OCI-LY7 (cell line): ENCODE results near the gene RNASEH2A. TPM values are rescaled to one million over a fixed set of nuclear protein-coding genes. Genes with fewer than 3 reads are reported as not detected.
"Not testable (repeated sequence)": the region's sequence is repeated elsewhere in the genome, so short reads cannot be mapped to it uniquely, and the experiment has no call there.

Source experiments
- BruUV-seq: library from RNA; stranded (reverse); fragments of 400-500 nt; replicated peaks from 2 replicates; lab custom pipeline; 2021; lab: Mats Ljungman, UMichigan
- CTCF ChIA-PET: fragments of 300-600 bp; sonication (Branson Sonifier 250); formaldehyde crosslinking; loops from one replicate; lab custom pipeline; 2022; ENCODE audit warnings: antibody characterized with exemption; ENCODE audit not compliant: unreplicated experiment; lab: Charles Lee
- POLR2A ChIA-PET: fragments of 300-600 bp; sonication (Branson Sonifier 250); formaldehyde crosslinking; loops from one replicate; lab custom pipeline; 2022; ENCODE audit warnings: antibody characterized with exemption; lab: Charles Lee
- DNase-seq: peaks from one replicate; pipeline ENCODE4 v3.0.0-alpha.2; 2015; ENCODE audit warnings: low spot score
- H2AFZ ChIP-seq: fragments of 200-600 bp; sonication (generic), shearing (Covaris generic); 2 replicates; pipeline ENCODE4 v1.6.1; 2014; ENCODE audit warnings: mild to moderate bottlenecking, antibody characterized with exemption, low read length, moderate library complexity
- H3K27ac ChIP-seq: fragments of 200-600 bp; sonication (generic); 2 replicates; pipeline ENCODE4 v1.5.1; 2014; ENCODE audit warnings: mixed run types, low read depth, mild to moderate bottlenecking, moderate library complexity, low read length, inconsistent platforms; ENCODE audit not compliant: poor library complexity, severe bottlenecking
- H3K36me3 ChIP-seq: fragments of 200-600 bp; sonication (generic); 2 replicates; pipeline ENCODE4 v1.6.1; 2014; ENCODE audit warnings: mild to moderate bottlenecking, antibody characterized with exemption, low read length, moderate library complexity, mixed read lengths; ENCODE audit not compliant: insufficient read depth
- H3K4me1 ChIP-seq: fragments of 200-600 bp; sonication (generic); 2 replicates; pipeline ENCODE4 v1.5.1; 2014; ENCODE audit warnings: mild to moderate bottlenecking, low read length; ENCODE audit not compliant: insufficient read depth, poor library complexity, severe bottlenecking
- H3K4me2 ChIP-seq: fragments of 200-600 bp; sonication (generic); 2 replicates; pipeline ENCODE4 v1.6.1; 2014; ENCODE audit warnings: mild to moderate bottlenecking, low read length
- H3K4me3 ChIP-seq: fragments of 200-600 bp; sonication (generic); 2 replicates; pipeline ENCODE4 v1.5.1; 2014; ENCODE audit warnings: mild to moderate bottlenecking, low read depth, low read length; ENCODE audit not compliant: poor library complexity, severe bottlenecking
- H3K79me2 ChIP-seq: fragments of 200-600 bp; sonication (generic); 2 replicates; pipeline ENCODE4 v1.6.1; 2016; ENCODE audit warnings: low read depth, mild to moderate bottlenecking, low read length, moderate library complexity, mixed read lengths; ENCODE audit not compliant: insufficient read depth
- H3K9me2 ChIP-seq: fragments of 200-600 bp; sonication (generic); 2 replicates; pipeline ENCODE4 v1.6.1; 2016; ENCODE audit warnings: mild to moderate bottlenecking, low read length, mixed read lengths; ENCODE audit not compliant: insufficient read depth
- H3K9me3 ChIP-seq: fragments of 200-600 bp; sonication (generic); 2 replicates; pipeline ENCODE4 v1.6.1; 2014; ENCODE audit warnings: mild to moderate bottlenecking, mixed run types, low read length, mixed read lengths
- H4K20me1 ChIP-seq: fragments of 200-600 bp; sonication (generic); 2 replicates; pipeline ENCODE4 v1.6.1; 2014; ENCODE audit warnings: mild to moderate bottlenecking, antibody characterized with exemption, low read length, moderate library complexity, mixed read lengths; ENCODE audit not compliant: insufficient read depth
- EZH2phosphoT487 ChIP-seq: fragments of 200-600 bp; sonication (generic); IDR thresholded peaks from 2 replicates; pipeline ENCODE4 v1.6.1; 2018; ENCODE audit warnings: low read depth, borderline replicate concordance, mild to moderate bottlenecking, mixed run types, antibody characterized with exemption, low read length, moderate library complexity, mixed read lengths
- intact Hi-C: fragments of 100-400 bp; cut with micrococcal nuclease; formaldehyde crosslinking; loops from one replicate; pipeline ENCODE4 v1.10.0; 2022; ENCODE audit not compliant: unreplicated experiment
- total RNA-seq, 2 experiments: library from RNA; depleted of rRNA in 1 of 2; stranded (reverse); fragments of >200 nt in 1 of 2; shearing (Covaris generic) in 1 of 2; gene quantifications; 2 replicates each; pipeline ENCODE4 v1.2.3, GENCODE V29; 2014 to 2022
- TF ChIP-seq, protein P1 (sequence below): fragments of 200-600 bp; sonication (generic); conservative IDR thresholded peaks from 2 replicates; pipeline ENCODE4 v1.5.1; 2014; ENCODE audit warnings: mild to moderate bottlenecking, antibody characterized with exemption, low read length, moderate library complexity, mixed read lengths

The RNASEH2A gene
- total RNA-seq, 2 experiments from 2014 or later = 86.0 to 115 TPM

DNA sequence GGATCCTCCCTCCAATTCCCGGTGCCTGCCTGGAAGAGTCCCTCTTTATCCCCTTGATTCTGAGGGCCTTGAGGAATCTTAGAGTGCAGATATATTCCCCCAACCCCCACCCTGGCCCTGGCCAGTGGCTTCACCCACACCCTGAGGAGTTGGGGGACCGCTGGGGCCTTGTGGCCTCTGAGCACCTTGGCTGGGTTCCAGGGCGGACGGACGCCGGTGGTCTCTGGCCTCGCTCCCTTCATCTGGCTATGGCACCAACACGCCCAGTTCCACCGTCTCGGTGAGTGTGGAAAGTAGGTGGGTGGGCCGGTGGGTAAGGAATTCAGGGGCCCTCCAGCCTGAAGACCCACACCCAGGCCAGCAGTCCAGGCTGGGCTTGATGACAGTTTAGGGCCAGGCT lies 36.9 kb downstream of the RNASEH2A start:
- intact Hi-C loops = no loop called here
- TF ChIP-seq EZH2phosphoT487 = no peak
- TF ChIP-seq, protein P1, sequence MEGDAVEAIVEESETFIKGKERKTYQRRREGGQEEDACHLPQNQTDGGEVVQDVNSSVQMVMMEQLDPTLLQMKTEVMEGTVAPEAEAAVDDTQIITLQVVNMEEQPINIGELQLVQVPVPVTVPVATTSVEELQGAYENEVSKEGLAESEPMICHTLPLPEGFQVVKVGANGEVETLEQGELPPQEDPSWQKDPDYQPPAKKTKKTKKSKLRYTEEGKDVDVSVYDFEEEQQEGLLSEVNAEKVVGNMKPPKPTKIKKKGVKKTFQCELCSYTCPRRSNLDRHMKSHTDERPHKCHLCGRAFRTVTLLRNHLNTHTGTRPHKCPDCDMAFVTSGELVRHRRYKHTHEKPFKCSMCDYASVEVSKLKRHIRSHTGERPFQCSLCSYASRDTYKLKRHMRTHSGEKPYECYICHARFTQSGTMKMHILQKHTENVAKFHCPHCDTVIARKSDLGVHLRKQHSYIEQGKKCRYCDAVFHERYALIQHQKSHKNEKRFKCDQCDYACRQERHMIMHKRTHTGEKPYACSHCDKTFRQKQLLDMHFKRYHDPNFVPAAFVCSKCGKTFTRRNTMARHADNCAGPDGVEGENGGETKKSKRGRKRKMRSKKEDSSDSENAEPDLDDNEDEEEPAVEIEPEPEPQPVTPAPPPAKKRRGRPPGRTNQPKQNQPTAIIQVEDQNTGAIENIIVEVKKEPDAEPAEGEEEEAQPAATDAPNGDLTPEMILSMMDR = no peak
- no peak for DNase-seq
- Histone ChIP-seq H3K9me3 (no peaks in the 10 kb centered on the region), H4K20me1 (no peaks in the 10 kb centered on the region), H3K4me3 (no peak overlapping the region), H2AFZ (no peak overlapping the region), H3K4me1 (peaks cover 32% of the 10 kb centered on the region), H3K27ac (no peak overlapping the region), H3K9me2 (no peaks in the 10 kb centered on the region), H3K79me2 (no peaks in the 10 kb centered on the region), H3K4me2 (no peak overlapping the region), H3K36me3 (peaks cover 12% of the 10 kb centered on the region)
- no TSS peak for BruUV-seq
- POLR2A ChIA-PET = no interaction called here
- CTCF ChIA-PET = no interaction called here

DNA sequence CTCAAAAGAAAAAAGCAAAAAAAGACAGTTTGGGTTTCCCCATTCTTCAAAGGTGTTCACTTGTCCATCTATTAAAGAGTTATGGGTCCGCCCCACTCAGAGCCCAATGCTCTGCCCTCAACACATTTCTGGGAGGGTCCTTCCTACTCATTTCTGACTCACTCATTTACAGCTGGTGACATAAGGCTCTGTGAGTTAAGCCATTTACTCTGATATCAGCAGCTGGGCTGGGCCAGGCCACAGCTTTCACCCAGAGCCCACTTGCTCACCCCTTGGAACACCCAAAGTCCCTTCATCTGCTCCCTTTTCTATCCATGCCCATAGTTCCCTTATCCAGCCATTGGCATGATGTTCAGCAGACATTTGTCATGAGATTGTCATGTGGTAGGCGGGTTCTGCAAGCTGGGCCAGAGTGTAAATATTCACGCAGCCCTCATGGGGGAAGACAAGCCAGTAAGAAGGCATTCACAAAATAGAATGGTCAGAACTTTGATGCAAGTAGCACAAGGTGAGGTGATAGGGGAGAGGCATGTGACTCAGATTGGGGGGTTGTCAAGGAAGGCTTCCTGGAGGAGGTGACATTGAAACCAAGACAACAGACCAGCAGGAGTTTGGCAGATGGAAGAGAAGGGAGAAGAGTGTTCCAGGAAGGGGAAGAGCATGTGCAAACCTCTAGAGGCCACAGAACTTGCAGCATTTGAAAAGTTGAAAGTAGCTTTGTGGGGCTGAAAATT lies 37.8 kb downstream of the RNASEH2A start:
- CTCF ChIA-PET = no interaction called here
- H3K36me3 ChIP-seq = peaks cover 12% of the 10 kb centered on the region
- intact Hi-C loops = no loop called here
- H4K20me1 ChIP-seq = no peaks in the 10 kb centered on the region
- H3K4me3 ChIP-seq = no peak overlapping the region
- no peak for DNase-seq
- TF ChIP-seq, protein P1 = no peak
- no peak for TF ChIP-seq EZH2phosphoT487
- no peaks in the 10 kb centered on the region for H3K9me2 ChIP-seq
- H3K4me1 ChIP-seq = peaks cover 26% of the 10 kb centered on the region
- H3K4me2 ChIP-seq = no peak overlapping the region
- POLR2A ChIA-PET = no interaction called here
- H3K9me3 ChIP-seq = no peaks in the 10 kb centered on the region
- no peak overlapping the region for H2AFZ ChIP-seq
- no peak overlapping the region for H3K27ac ChIP-seq
- no TSS peak for BruUV-seq
- no peaks in the 10 kb centered on the region for H3K79me2 ChIP-seq

DNA sequence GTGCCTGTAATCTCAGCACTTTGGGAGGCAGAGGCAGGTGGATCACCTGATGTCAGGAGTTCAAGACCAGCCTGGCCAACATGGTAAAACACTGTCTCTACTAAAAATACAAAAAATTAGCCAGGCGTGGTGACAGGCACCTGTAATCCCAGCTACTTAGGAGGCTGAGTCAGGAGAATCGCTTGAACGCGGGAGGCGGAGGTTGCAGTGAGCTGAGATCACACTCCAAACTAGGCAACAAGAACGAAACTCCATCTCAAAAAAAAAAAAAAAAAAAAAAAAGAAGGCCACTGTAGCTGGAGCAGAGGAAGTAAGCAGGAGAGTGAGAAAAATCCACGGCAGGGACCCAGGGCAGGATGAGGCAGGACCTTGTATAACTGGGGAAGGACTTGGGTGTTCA lies 40.2 kb downstream of the RNASEH2A start:
- ChIA-PET POLR2A (interaction anchor here (0.6 kb wide), 1 partner anchor 444 kb away, joined by 6 read pairs; no protein-coding TSS in a partner anchor), CTCF (interaction anchor here (0.6 kb wide), 1 partner anchor 62 kb away, joined by 4 read pairs; no protein-coding TSS in a partner anchor)
- H3K4me2 ChIP-seq, H3K27ac ChIP-seq, H2AFZ ChIP-seq, H3K9me3 ChIP-seq, H3K4me3 ChIP-seq, DNase-seq, H3K4me1 ChIP-seq, H3K9me2 ChIP-seq, BruUV-seq, H3K79me2 ChIP-seq, H4K20me1 ChIP-seq: not testable (repeated sequence)
- intact Hi-C loops = loop anchor here (2.0 kb wide), 1 partner anchor 80 kb away; no protein-coding TSS in a partner anchor
- peaks cover 12% of the 10 kb centered on the region for H3K36me3 ChIP-seq
